ENCODE measurements around the gene DYRK2.

DNA sequence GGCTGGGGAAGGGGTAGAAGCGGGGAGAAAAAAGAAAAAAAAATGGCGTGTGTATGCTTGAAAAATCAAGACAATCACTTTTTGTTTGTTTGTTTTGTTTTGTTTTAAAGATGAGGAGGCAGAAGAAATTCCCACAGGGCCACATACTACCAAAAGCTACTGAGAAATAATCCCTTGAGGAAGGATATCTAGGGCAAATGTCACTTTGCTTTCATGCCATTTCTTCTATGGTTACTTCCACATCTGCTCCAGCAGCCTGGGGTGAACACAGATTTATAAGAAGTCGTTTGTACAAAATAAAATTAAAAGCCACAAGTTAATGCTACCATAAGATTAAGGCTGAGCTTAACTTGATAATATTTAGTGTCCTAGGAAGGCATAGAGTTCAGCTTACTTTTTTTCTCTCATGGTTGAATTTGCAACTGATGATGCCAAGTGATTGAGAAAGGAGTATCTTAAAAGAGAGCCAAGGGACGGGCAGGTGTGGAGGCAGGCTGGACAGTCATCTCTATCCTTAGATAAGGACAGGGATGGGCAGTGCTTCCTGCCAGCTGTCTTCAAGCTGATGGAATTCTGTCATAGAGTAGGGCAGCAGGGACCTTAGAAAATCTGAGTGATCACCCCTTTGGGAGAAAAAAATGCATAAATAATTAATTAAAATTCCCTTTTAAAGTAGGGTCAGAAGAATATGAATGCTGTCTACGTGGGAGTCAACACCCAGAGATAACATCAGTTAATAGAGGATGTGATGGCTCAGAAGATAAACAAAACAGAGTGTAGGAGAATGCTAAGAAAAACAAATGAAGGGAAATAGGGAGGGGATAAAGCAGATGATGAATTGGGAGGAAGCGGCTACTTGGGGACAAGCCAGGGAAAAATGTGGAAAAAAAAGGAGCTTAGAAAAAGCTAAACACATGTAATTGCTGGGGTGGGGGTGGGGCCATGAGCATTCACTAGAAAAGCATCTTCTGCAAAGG, 57.1 kb downstream of the DYRK2 start:
- TF ChIP-seq CTCF (IDR thresholded peaks at IDR 0.05; ENCODE audit: extremely low read depth in 1 of 2, insufficient read depth in 1 of 2, low read depth in 1 of 2, low read length in 2 of 2) = no peak
- no peak for TF ChIP-seq POLR2AphosphoS5 (IDR thresholded peaks at IDR 0.05; ENCODE audit: insufficient read depth, low read depth, low read length)
- TF ChIP-seq EZH2 (IDR thresholded peaks at IDR 0.05; ENCODE audit: borderline replicate concordance, low read depth, low read length, severe bottlenecking) = no peak
